ENCODE data around the gene LRRC56.

- TF ChIP-seq CTCF (IDR thresholded peaks at IDR 0.05; ENCODE audit: insufficient read depth, low read length) (no peak), REST (IDR thresholded peaks at IDR 0.05; ENCODE audit: insufficient replicate concordance, low read depth) (no peak), POLR2AphosphoS5 (IDR thresholded peaks at IDR 0.05; ENCODE audit: low read depth) (no peak)
These were observed 49.3 kb upstream of the LRRC56 start for GRCh38 chr11:488062-488461.

Data from HL-60 (cell line).